DOHH2 (cell line): ENCODE results near the gene FBXO28.

ENCODE experiments used
- H3F3A ChIP-seq: fragments of 200-600 bp; sonication (generic), shearing (Covaris generic); 2 replicates; pipeline ENCODE4 v1.6.0; 2016; ENCODE audit warnings: antibody characterized with exemption, mild to moderate bottlenecking; ENCODE audit not compliant: control insufficient read depth, insufficient read depth
- H3K27ac ChIP-seq: fragments of 200-600 bp; sonication (generic); 2 replicates; pipeline ENCODE4 v1.5.1; 2014; ENCODE audit warnings: low read depth, mild to moderate bottlenecking, low read length, moderate library complexity
- H3K27me3 ChIP-seq: fragments of 200-600 bp; sonication (generic); 2 replicates; pipeline ENCODE4 v1.6.1; 2014; ENCODE audit warnings: mild to moderate bottlenecking, low read length, mixed read lengths; ENCODE audit not compliant: control insufficient read depth
- H3K36me3 ChIP-seq: fragments of 200-600 bp; sonication (generic); 2 replicates; pipeline ENCODE4 v1.6.1; 2014; ENCODE audit warnings: mild to moderate bottlenecking, low read length, moderate library complexity, mixed read lengths; ENCODE audit not compliant: control insufficient read depth
- H3K4me1 ChIP-seq: fragments of 200-600 bp; sonication (generic); 2 replicates; pipeline ENCODE4 v1.6.1; 2014; ENCODE audit warnings: mild to moderate bottlenecking, low read length, mixed read lengths; ENCODE audit not compliant: control insufficient read depth
- H3K4me2 ChIP-seq: fragments of 200-600 bp; sonication (generic); 2 replicates; pipeline ENCODE4 v1.6.0; 2014; ENCODE audit warnings: mild to moderate bottlenecking, low read length, moderate library complexity
- H3K4me3 ChIP-seq: fragments of 200-600 bp; sonication (generic); 2 replicates; pipeline ENCODE4 v1.5.1; 2014; ENCODE audit warnings: mild to moderate bottlenecking, low read length, mixed read lengths
- H3K79me2 ChIP-seq: fragments of 200-600 bp; sonication (generic); 2 replicates; pipeline ENCODE4 v1.6.1; 2014; ENCODE audit warnings: mild to moderate bottlenecking, low read length, mixed read lengths; ENCODE audit not compliant: control insufficient read depth
- H3K9me2 ChIP-seq: fragments of 200-600 bp; sonication (generic); replicated peaks from 2 replicates; pipeline ENCODE4 v1.6.1; 2014; ENCODE audit warnings: mild to moderate bottlenecking, low read length, mixed read lengths; ENCODE audit not compliant: control insufficient read depth
- H3K9me3 ChIP-seq: fragments of 200-600 bp; sonication (generic); 2 replicates; pipeline ENCODE4 v1.6.1; 2014; ENCODE audit warnings: antibody characterized with exemption, low read length, mixed read lengths; ENCODE audit not compliant: control insufficient read depth, insufficient read depth
- H4K20me1 ChIP-seq: fragments of 200-600 bp; sonication (generic); 2 replicates; pipeline ENCODE4 v1.6.0; 2014; ENCODE audit warnings: low read depth, mild to moderate bottlenecking, antibody characterized with exemption, low read length, moderate library complexity; ENCODE audit not compliant: control insufficient read depth, insufficient read depth
- EZH2phosphoT487 ChIP-seq: fragments of 200-600 bp; sonication (generic); IDR thresholded peaks from 2 replicates; pipeline ENCODE4 v1.6.1; 2017; ENCODE audit warnings: borderline replicate concordance, mild to moderate bottlenecking, antibody characterized with exemption, low read length, moderate library complexity, mixed read lengths
- TF ChIP-seq, protein P1 (sequence below): fragments of 200-600 bp; sonication (generic); IDR thresholded peaks from one replicate; pipeline ENCODE4 v1.5.1; 2014; ENCODE audit warnings: antibody characterized with exemption, mild to moderate bottlenecking, low read depth, low read length; ENCODE audit not compliant: poor library complexity, severe bottlenecking

The FBXO28 gene

DNA sequence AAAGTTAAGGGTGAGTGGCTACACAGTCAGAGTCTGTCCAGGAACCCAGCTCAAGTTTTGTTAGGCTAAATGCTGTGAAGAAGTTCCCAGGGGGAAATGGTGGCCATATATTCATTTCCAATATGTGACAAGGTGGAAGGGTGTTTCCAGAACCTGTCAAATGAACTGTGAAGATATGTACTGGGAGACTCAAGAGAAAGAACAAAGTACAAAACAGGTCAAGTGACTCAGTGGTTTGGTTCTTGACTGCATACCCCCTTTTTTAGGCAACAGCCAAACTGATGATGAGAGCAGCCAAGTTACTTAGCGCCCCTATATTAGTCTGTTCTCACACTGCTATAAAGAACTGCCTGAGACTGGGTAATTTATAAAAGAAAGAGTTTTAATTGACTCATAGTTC, 18.6 kb upstream of the FBXO28 start:
- Histone ChIP-seq H3K9me2 (no peaks in the 10 kb centered on the region), H3K4me2 (no peak overlapping the region), H3K27me3 (peaks cover 7% of the 10 kb centered on the region), H3K27ac (no peak overlapping the region), H3K9me3 (no peaks in the 10 kb centered on the region), H3K4me1 (no peaks in the 10 kb centered on the region), H3K36me3 (no peaks in the 10 kb centered on the region), H3F3A (no peaks in the 10 kb centered on the region), H3K79me2 (no peaks in the 10 kb centered on the region), H3K4me3 (no peak overlapping the region), H4K20me1 (no peaks in the 10 kb centered on the region)
- no peak for TF ChIP-seq EZH2phosphoT487
- TF ChIP-seq, protein P1, sequence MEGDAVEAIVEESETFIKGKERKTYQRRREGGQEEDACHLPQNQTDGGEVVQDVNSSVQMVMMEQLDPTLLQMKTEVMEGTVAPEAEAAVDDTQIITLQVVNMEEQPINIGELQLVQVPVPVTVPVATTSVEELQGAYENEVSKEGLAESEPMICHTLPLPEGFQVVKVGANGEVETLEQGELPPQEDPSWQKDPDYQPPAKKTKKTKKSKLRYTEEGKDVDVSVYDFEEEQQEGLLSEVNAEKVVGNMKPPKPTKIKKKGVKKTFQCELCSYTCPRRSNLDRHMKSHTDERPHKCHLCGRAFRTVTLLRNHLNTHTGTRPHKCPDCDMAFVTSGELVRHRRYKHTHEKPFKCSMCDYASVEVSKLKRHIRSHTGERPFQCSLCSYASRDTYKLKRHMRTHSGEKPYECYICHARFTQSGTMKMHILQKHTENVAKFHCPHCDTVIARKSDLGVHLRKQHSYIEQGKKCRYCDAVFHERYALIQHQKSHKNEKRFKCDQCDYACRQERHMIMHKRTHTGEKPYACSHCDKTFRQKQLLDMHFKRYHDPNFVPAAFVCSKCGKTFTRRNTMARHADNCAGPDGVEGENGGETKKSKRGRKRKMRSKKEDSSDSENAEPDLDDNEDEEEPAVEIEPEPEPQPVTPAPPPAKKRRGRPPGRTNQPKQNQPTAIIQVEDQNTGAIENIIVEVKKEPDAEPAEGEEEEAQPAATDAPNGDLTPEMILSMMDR = no peak

DNA sequence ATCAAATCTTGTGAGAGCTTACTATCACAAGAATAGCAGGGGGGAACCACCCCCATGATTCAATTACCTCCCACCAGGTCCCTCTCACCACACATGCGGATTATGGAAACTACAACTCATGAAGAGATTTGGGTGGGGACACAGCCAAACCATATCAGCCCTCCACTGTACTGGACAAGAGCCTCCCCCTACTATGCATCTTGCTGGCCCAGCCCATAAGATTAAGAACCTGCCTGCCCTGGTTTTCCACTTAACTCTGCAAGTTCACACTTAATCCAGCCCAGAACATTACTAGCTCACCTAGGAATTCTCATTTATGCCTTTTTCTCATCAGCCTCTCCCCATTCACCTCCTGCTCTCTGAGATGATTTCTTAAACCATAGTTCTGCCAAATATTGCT, 18.0 kb upstream of the FBXO28 start:
- H3K4me3 ChIP-seq = no peak overlapping the region
- H3K4me1 ChIP-seq = no peaks in the 10 kb centered on the region
- no peaks in the 10 kb centered on the region for H3K79me2 ChIP-seq
- TF ChIP-seq EZH2phosphoT487 = no peak
- TF ChIP-seq, protein P1 = no peak
- no peaks in the 10 kb centered on the region for H4K20me1 ChIP-seq
- H3K4me2 ChIP-seq = no peak overlapping the region
- H3K9me2 ChIP-seq = no peaks in the 10 kb centered on the region
- H3K27ac ChIP-seq = no peak overlapping the region
- no peaks in the 10 kb centered on the region for H3F3A ChIP-seq
- peaks cover 6% of the 10 kb centered on the region for H3K27me3 ChIP-seq
- no peaks in the 10 kb centered on the region for H3K36me3 ChIP-seq
- no peaks in the 10 kb centered on the region for H3K9me3 ChIP-seq

DNA sequence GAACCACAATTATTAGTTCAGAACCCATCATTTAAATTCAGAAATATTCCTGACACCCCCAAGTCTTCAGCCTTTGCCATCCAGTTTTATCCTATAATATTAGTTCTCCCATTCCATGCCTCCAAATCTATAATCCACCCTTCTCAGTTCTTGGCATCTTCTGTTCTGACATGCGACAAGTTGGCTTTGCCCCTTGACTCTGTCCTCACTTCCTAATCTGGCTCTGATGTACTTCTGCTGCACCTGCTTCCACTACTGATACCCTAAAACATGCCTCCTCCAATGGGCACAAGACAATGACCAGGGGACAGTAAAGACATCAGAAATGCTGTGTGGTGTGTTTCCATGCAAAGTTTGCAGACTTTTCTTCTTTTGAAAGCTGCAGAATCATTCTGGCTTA, 17.1 kb upstream of the FBXO28 start:
- TF ChIP-seq, protein P1 = no peak
- TF ChIP-seq EZH2phosphoT487 = no peak
- H3K4me1 ChIP-seq = no peaks in the 10 kb centered on the region
- no peaks in the 10 kb centered on the region for H3K9me3 ChIP-seq
- H3K27ac ChIP-seq = no peak overlapping the region
- no peaks in the 10 kb centered on the region for H3K36me3 ChIP-seq
- H3F3A ChIP-seq = no peaks in the 10 kb centered on the region
- H4K20me1 ChIP-seq = no peaks in the 10 kb centered on the region
- H3K9me2 ChIP-seq = no peaks in the 10 kb centered on the region
- H3K27me3 ChIP-seq = peaks cover 6% of the 10 kb centered on the region
- H3K79me2 ChIP-seq = no peaks in the 10 kb centered on the region
- H3K4me2 ChIP-seq = no peak overlapping the region
- no peak overlapping the region for H3K4me3 ChIP-seq

DNA sequence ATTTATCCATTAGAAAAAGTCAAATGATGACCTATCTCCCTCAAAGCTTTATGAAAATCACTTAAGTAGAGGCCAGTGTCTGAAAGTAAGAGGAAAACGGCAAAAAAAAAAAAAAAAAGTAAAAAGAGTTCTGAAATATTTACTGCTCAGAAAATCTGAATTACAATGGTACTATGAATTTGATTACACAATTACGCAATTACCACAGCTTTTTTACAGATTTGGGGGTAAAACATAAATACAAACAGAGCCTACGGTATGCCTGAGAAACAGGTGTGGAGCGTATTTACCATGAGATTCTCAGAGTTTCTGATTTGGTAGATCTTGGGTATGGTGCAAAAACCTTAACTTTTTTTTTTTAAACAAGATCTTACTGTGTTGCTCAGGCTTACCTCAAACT, 15.9 kb upstream of the FBXO28 start:
- Histone ChIP-seq H3K79me2 (no peaks in the 10 kb centered on the region), H3K4me2 (no peak overlapping the region), H3F3A (no peaks in the 10 kb centered on the region), H4K20me1 (no peaks in the 10 kb centered on the region), H3K9me3 (no peaks in the 10 kb centered on the region), H3K36me3 (no peaks in the 10 kb centered on the region), H3K4me1 (no peaks in the 10 kb centered on the region), H3K9me2 (no peaks in the 10 kb centered on the region), H3K4me3 (no peak overlapping the region), H3K27me3 (no peaks in the 10 kb centered on the region; the same call in none of the 2 replicates), H3K27ac (no peak overlapping the region)
- TF ChIP-seq, protein P1 = no peak
- no peak for TF ChIP-seq EZH2phosphoT487
